Osteoblast (primary cell): Measurements from ENCODE around the gene GRID1. TPM values are rescaled to one million over a fixed set of nuclear protein-coding genes. Genes with fewer than 3 reads are reported as not detected.
A peak's percentile ranks its signal among the peaks of the same experiment; 100 is the strongest.

Experiments used
- DNase-seq: peaks from one replicate; pipeline ENCODE4 v3.0.0; 2011; ENCODE audit warnings: low spot score, mixed read lengths; ENCODE audit not compliant: insufficient read length; ENCODE audit errors: missing footprints
- H2AFZ ChIP-seq: 2 replicates; pipeline ENCODE4 v1.6.0; 2011; ENCODE audit warnings: mild to moderate bottlenecking, low read length
- H3K27ac ChIP-seq: 2 replicates; pipeline ENCODE4 v1.5.1; 2011; ENCODE audit warnings: mild to moderate bottlenecking, low read depth, low read length, moderate library complexity
- H3K27me3 ChIP-seq: 2 replicates; pipeline ENCODE4 v1.6.0; 2012; ENCODE audit warnings: mild to moderate bottlenecking, control low read depth, inconsistent platforms, low read length, moderate library complexity; ENCODE audit not compliant: insufficient read depth
- H3K36me3 ChIP-seq: 2 replicates; pipeline ENCODE4 v1.5.1; 2011; ENCODE audit warnings: mild to moderate bottlenecking, low read length, control low read depth, moderate library complexity; ENCODE audit not compliant: insufficient read depth
- H3K4me1 ChIP-seq: 2 replicates; pipeline ENCODE4 v1.5.1; 2011; ENCODE audit warnings: mild to moderate bottlenecking, low read length, control low read depth, moderate library complexity; ENCODE audit not compliant: insufficient read depth
- H3K4me2 ChIP-seq: 2 replicates; pipeline ENCODE4 v1.6.0; 2011; ENCODE audit warnings: mild to moderate bottlenecking, low read length; ENCODE audit not compliant: insufficient read depth
- H3K4me3 ChIP-seq: fragments of 200-600 bp; sonication (generic); 3 replicates; pipeline ENCODE4 v1.5.1; 2012; ENCODE audit warnings: mild to moderate bottlenecking, low read length, inconsistent platforms; ENCODE audit not compliant: insufficient read depth
- H3K79me2 ChIP-seq: 2 replicates; pipeline ENCODE4 v1.6.0; 2012; ENCODE audit warnings: mild to moderate bottlenecking, low read length, control low read depth, inconsistent platforms; ENCODE audit not compliant: insufficient read depth
- H3K9me3 ChIP-seq: 2 replicates; pipeline ENCODE4 v1.5.1; 2011; ENCODE audit warnings: low read depth, low read length, control low read depth
- H4K20me1 ChIP-seq: 2 replicates; pipeline ENCODE4 v1.6.0; 2012; ENCODE audit warnings: mild to moderate bottlenecking, low read length, control low read depth; ENCODE audit not compliant: insufficient read depth
- total RNA-seq: library from RNA; depleted of rRNA; stranded (reverse); fragments of >200 nt; gene quantifications from 2 replicates; pipeline ENCODE4 v1.2.3, GENCODE V29; 2012
- TF ChIP-seq, protein P1 (sequence below): IDR thresholded peaks from 2 replicates; pipeline ENCODE4 v1.5.1; 2011; ENCODE audit warnings: mild to moderate bottlenecking, low read depth, low read length, moderate library complexity; ENCODE audit errors: extremely low read depth

Gene GRID1
- total RNA-seq, 1 donor: not detected

GRCh38 chr10:85902051-85902450, 464.5 kb downstream of the GRID1 start:
- TF ChIP-seq, protein P1, sequence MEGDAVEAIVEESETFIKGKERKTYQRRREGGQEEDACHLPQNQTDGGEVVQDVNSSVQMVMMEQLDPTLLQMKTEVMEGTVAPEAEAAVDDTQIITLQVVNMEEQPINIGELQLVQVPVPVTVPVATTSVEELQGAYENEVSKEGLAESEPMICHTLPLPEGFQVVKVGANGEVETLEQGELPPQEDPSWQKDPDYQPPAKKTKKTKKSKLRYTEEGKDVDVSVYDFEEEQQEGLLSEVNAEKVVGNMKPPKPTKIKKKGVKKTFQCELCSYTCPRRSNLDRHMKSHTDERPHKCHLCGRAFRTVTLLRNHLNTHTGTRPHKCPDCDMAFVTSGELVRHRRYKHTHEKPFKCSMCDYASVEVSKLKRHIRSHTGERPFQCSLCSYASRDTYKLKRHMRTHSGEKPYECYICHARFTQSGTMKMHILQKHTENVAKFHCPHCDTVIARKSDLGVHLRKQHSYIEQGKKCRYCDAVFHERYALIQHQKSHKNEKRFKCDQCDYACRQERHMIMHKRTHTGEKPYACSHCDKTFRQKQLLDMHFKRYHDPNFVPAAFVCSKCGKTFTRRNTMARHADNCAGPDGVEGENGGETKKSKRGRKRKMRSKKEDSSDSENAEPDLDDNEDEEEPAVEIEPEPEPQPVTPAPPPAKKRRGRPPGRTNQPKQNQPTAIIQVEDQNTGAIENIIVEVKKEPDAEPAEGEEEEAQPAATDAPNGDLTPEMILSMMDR: no peak
- Histone ChIP-seq H3K79me2 (no peaks in the 10 kb centered on the region), H3K4me3 (no peak overlapping the region), H3K27ac (no peak overlapping the region), H3K9me3 (no peaks in the 10 kb centered on the region), H4K20me1 (no peaks in the 10 kb centered on the region), H3K4me2 (no peak overlapping the region), H3K36me3 (no peaks in the 10 kb centered on the region), H2AFZ (no peak overlapping the region), H3K4me1 (no peaks in the 10 kb centered on the region), H3K27me3 (no peaks in the 10 kb centered on the region)
- DNase-seq: no peak

DNA sequence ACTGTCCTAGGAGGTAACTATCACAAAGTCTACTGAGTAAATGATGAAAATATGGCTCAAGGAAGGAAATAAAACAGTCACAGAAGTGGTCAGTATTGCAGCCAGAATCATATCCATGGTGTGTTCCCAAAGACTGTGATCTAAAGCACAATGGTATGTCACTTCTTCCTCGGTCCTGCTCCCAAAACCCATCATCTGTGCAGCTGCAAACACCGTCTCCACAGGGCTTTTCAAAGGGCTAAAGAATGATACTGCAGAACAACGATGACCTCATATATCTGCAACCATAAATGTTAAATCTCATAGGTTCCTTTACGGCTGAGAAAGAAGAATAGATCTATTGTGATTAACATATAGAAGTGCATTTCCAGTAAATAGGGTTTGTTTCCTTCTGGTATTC, 465.0 kb downstream of the GRID1 start:
- Histone ChIP-seq H3K9me3 (no peaks in the 10 kb centered on the region), H3K4me1 (no peaks in the 10 kb centered on the region), H3K4me2 (no peak overlapping the region), H3K4me3 (no peak overlapping the region), H3K79me2 (no peaks in the 10 kb centered on the region), H3K27me3 (no peaks in the 10 kb centered on the region), H3K36me3 (no peaks in the 10 kb centered on the region), H4K20me1 (no peaks in the 10 kb centered on the region), H2AFZ (no peak overlapping the region), H3K27ac (no peak overlapping the region)
- no peak for DNase-seq
- TF ChIP-seq, protein P1: no peak

GRCh38 chr10:85900487-85900886, 466.1 kb downstream of the GRID1 start:
- Histone ChIP-seq H3K4me1 (no peaks in the 10 kb centered on the region), H3K4me2 (no peak overlapping the region), H3K36me3 (no peaks in the 10 kb centered on the region), H4K20me1 (no peaks in the 10 kb centered on the region), H3K4me3 (no peak overlapping the region), H2AFZ (no peak overlapping the region), H3K27ac (no peak overlapping the region), H3K27me3 (no peaks in the 10 kb centered on the region), H3K9me3 (no peaks in the 10 kb centered on the region), H3K79me2 (no peaks in the 10 kb centered on the region)
- DNase-seq: no peak
- TF ChIP-seq, protein P1: no peak

DNA sequence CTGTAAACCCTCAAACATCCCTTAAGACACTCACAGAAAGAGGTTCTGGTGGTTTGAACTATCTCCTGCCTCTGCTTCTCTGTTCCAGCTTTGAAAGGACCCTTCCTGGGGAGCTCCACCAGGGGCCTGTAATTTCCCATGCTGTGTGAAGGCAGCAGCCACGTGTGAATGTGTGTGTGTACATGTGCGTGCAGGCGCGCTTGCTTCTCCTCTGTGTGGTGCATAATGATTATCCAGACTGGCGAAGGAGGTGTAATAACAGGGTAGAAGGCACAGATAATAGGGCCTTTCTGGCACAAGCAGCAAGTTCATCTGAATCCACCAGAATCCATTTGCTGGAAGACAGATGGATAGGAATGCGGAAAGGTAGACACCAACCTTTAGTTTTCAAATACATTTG, 466.5 kb downstream of the GRID1 start:
- H3K36me3 ChIP-seq: no peaks in the 10 kb centered on the region
- H3K27ac ChIP-seq: no peak overlapping the region
- H3K4me1 ChIP-seq: no peaks in the 10 kb centered on the region
- no peak overlapping the region for H2AFZ ChIP-seq
- no peak overlapping the region for H3K4me2 ChIP-seq
- no peaks in the 10 kb centered on the region for H3K79me2 ChIP-seq
- DNase-seq: peak; percentile 3
- H4K20me1 ChIP-seq: no peaks in the 10 kb centered on the region
- TF ChIP-seq, protein P1: no peak
- no peak overlapping the region for H3K4me3 ChIP-seq
- no peaks in the 10 kb centered on the region for H3K27me3 ChIP-seq
- no peaks in the 10 kb centered on the region for H3K9me3 ChIP-seq
